Kidney (tissue), 14 donors: ENCODE data around the gene ARNT2. TPM values are rescaled to one million over a fixed set of nuclear protein-coding genes. Genes with fewer than 3 reads are reported as not detected.
A peak's percentile ranks its signal among the peaks of the same experiment; 100 is the strongest.

Experiments used
- DNase-seq, 5 donors: peaks; one replicate each; pipeline ENCODE4 v3.0.0-alpha.2; 2013 to 2020
- FAIRE-seq: peaks from 2 replicates; lab custom pipeline; 2012; peaks lifted over from hg19 to GRCh38; lab: Jason Lieb, UNC
- H3K27ac ChIP-seq, 2 donors: one replicate each; pipeline ENCODE4 v1.7.0; 2013; ENCODE audit warnings: low read depth in 2 of 2, low read length in 2 of 2, inconsistent platforms in 1 of 2
- H3K27me3 ChIP-seq: one replicate; pipeline ENCODE4 v1.7.1; 2013; ENCODE audit warnings: low read length, inconsistent platforms; ENCODE audit not compliant: control insufficient read depth, insufficient read depth
- H3K36me3 ChIP-seq, 3 donors: one replicate each; pipeline versions ENCODE4 v1.7.0 to v1.7.1; 2013; ENCODE audit warnings: low read length in 3 of 3, control low read depth in 1 of 3, inconsistent platforms in 1 of 3; ENCODE audit not compliant: insufficient read depth in 3 of 3, control insufficient read depth in 2 of 3
- H3K4me1 ChIP-seq, 3 donors: one replicate each; pipeline versions ENCODE4 v1.7.0 to v1.7.1; 2013; ENCODE audit warnings: low read length in 3 of 3, inconsistent platforms in 1 of 3, low read depth in 1 of 3; ENCODE audit not compliant: control insufficient read depth in 2 of 3, insufficient read depth in 2 of 3
- H3K4me3 ChIP-seq, 3 donors: one replicate each; pipeline versions ENCODE4 v1.7.0 to v1.8.1; 2013; ENCODE audit warnings: low read length in 3 of 3, control low read depth in 1 of 3, inconsistent platforms in 1 of 3
- H3K9ac ChIP-seq, 3 donors: one replicate each; pipeline versions ENCODE4 v1.7.0 to v1.7.1; 2013; ENCODE audit warnings: low read length in 3 of 3, control low read depth in 1 of 3, inconsistent platforms in 1 of 3
- H3K9me3 ChIP-seq, 3 donors: one replicate each; pipeline versions ENCODE4 v1.7.0 to v1.7.1; 2013; ENCODE audit warnings: low read length in 3 of 3, control low read depth in 1 of 3, inconsistent platforms in 1 of 3; ENCODE audit not compliant: control insufficient read depth in 2 of 3, insufficient read depth in 1 of 3
- intact Hi-C: fragments of 100-400 bp; cut with DNase I; formaldehyde crosslinking; loops from one replicate; pipeline ENCODE4 v1.11.1; 2022
- polyA plus RNA-seq: library from polyadenylated mRNA; stranded (reverse); fragments of 350-450 nt; fragmentation: Illumina TruSeq; extraction: RNeasy Lipid Tissue Mini Kit (QIAGEN cat#74804); gene quantifications from one replicate; pipeline ENCODE4 v1.2.3, GENCODE V29; 2014; ENCODE audit warnings: low read depth, low replicate concordance; ENCODE audit not compliant: insufficient read depth
- total RNA-seq: library from RNA; stranded (reverse); fragmentation: NEBNext Ultra II Directional; extraction: Animal tissue kit (Norgen Biotek cat#: 25700); gene quantifications from one replicate; pipeline ENCODE4 v1.2.1, GENCODE V29; 2021
- TF ChIP-seq, protein P1 (sequence below): IDR thresholded peaks from 3 replicates; pipeline ENCODE4 v1.5.1; 2012; ENCODE audit warnings: mild to moderate bottlenecking, moderate library complexity, borderline replicate concordance; ENCODE audit not compliant: insufficient read depth; ENCODE audit errors: extremely low read depth
- donor health status: control.
- donor health status: control.
- donor health status: control.
- donor health status: control.
- donor health status: control.
- donor health status: DM: yes; HTN: yes; CAD: no.
- donor health status: Normal renal cell carcinoma (clear cell type).

ARNT2 gene
- total and polyA plus RNA-seq, 2 donors from 2014 or later, result 12.2 to 38.2 TPM

DNA sequence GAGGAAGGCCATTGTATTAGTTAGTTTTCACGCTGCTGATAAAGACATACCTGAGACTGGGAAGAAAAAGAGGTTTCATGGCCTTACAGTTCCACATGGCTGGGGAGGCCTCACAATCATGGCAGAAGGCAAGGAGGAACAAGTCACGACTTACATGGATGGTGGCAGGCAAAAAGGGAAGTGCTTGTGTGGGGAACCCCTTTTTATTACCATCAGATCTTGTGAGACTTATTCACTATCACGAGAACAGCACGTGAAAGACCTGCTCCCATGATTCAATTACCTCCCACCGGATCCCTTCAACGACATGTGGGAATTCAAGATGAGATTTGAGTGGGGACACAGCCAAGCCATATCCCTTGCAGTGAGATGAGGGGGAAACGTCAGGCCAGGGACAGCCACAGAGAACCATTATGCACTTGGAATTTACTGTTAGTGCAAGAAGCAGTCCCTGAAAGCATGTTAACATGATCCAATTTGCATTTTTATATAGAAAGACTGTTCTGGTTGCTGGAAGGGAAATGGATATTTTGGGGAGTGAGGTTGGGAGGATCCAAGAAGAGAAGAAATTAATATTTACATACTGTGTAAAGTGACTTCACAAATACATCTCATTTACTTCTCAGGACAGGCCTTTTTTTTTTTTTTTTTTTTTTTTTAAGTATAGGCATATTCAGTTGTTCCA is 87.1 kb downstream of the ARNT2 start:
- H3K9me3 ChIP-seq, result no peaks in the 10 kb centered on the region
- peaks cover 9 to 24% (median 10%) of the 10 kb centered on the region in 3 donors for H3K4me1 ChIP-seq
- H3K4me3 ChIP-seq, result no peak overlapping the region
- no peak overlapping the region for H3K9ac ChIP-seq
- no peak overlapping the region for H3K27ac ChIP-seq
- no peaks in the 10 kb centered on the region for H3K27me3 ChIP-seq
- intact Hi-C loops, result no loop called here
- DNase-seq (no peak), FAIRE-seq (no peak)
- TF ChIP-seq, protein P1, sequence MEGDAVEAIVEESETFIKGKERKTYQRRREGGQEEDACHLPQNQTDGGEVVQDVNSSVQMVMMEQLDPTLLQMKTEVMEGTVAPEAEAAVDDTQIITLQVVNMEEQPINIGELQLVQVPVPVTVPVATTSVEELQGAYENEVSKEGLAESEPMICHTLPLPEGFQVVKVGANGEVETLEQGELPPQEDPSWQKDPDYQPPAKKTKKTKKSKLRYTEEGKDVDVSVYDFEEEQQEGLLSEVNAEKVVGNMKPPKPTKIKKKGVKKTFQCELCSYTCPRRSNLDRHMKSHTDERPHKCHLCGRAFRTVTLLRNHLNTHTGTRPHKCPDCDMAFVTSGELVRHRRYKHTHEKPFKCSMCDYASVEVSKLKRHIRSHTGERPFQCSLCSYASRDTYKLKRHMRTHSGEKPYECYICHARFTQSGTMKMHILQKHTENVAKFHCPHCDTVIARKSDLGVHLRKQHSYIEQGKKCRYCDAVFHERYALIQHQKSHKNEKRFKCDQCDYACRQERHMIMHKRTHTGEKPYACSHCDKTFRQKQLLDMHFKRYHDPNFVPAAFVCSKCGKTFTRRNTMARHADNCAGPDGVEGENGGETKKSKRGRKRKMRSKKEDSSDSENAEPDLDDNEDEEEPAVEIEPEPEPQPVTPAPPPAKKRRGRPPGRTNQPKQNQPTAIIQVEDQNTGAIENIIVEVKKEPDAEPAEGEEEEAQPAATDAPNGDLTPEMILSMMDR, result no peak
- no peaks in the 10 kb centered on the region for H3K36me3 ChIP-seq

DNA sequence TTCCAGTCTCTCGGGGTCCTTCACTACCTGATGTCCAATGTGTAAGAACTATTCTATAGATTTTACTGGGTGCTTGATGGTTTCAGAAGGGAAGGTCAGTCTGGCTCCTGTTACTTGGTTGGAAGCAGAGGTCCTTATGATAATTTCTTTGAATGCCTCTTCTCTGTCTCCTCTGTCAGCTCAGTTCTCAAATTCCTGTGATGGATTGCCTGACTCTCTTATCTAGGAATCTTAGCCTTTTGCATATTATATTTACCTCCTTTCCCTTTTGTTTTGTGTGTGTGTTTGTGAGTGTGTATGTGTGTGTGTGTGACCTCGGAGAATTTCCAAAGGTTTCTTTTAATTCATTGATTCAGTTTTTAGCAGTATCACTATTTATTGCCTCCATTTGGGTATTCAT is 88.2 kb downstream of the ARNT2 start:
- FAIRE-seq (no peak), DNase-seq (no peak)
- TF ChIP-seq, protein P1, result no peak
- H3K4me1 ChIP-seq, result peaks cover 9 to 24% (median 10%) of the 10 kb centered on the region in 3 donors
- H3K9ac ChIP-seq, result no peak overlapping the region
- H3K27me3 ChIP-seq, result no peaks in the 10 kb centered on the region
- H3K36me3 ChIP-seq, result no peaks in the 10 kb centered on the region
- H3K4me3 ChIP-seq, result no peak overlapping the region
- H3K27ac ChIP-seq, result no peak overlapping the region
- no peaks in the 10 kb centered on the region for H3K9me3 ChIP-seq
- intact Hi-C loops, result no loop called here

DNA sequence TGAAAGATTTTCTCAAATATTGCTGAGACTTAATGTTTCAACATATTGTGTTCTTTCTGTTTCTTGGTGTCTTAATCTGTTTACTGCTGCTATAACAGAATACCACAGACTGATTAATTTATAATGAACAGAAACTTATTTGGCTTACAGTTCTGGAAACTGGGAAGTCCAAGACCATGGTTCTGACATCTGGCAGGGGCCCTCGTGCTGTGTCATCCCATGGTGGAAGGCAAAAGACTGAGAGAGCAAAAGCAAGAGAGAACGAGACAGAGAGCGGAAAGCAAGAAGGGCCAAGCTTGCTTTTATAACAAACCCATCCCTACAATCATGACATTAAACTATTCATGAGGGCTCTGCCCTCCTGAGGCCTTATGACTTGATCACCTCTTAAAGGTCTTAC is 88.7 kb downstream of the ARNT2 start:
- Histone ChIP-seq H3K27ac (peak overlapping the region; percentile 9 to 24), H3K4me3 (no peak overlapping the region)
- FAIRE-seq, result no peak

More for the DNA sequence above, 88.7 kb downstream of the ARNT2 start:
- H3K4me1 ChIP-seq, result peaks cover 9 to 24% (median 10%) of the 10 kb centered on the region in 3 donors
- no peaks in the 10 kb centered on the region for H3K27me3 ChIP-seq
- intact Hi-C loops, result no loop called here
- no peaks in the 10 kb centered on the region for H3K36me3 ChIP-seq
- no peak overlapping the region for H3K9ac ChIP-seq
- DNase-seq, result no peak
- no peaks in the 10 kb centered on the region for H3K9me3 ChIP-seq
- TF ChIP-seq, protein P1, result no peak
